ENCODE results near the gene CADPS2.

GRCh38 chr7:122600630-122601029 is 285.6 kb downstream of the CADPS2 start:
- TF ChIP-seq MYB (IDR thresholded peaks at IDR 0.05; ENCODE audit: borderline replicate concordance, low read depth, low read length), result no peak
- no peak for TF ChIP-seq CTCF (IDR thresholded peaks at IDR 0.05 in 2 of 3, conservative IDR thresholded peaks at IDR 0.05 in 1 of 3; ENCODE audit: control insufficient read depth in 2 of 3, extremely low read depth in 1 of 3, insufficient read depth in 1 of 3, low read depth in 3 of 3, low read length in 3 of 3)
- TF ChIP-seq RELA (IDR thresholded peaks at IDR 0.05; ENCODE audit: borderline replicate concordance, partially characterized antibody), result no peak
- no peak for TF ChIP-seq ZNF217 (IDR thresholded peaks at IDR 0.05)
